ENCODE data around the gene CYRIA. TPM values are rescaled to one million over a fixed set of nuclear protein-coding genes. Genes with fewer than 3 reads are reported as not detected.
A peak's percentile ranks its signal among the peaks of the same experiment; 100 is the strongest.

Gene CYRIA
- total RNA-seq, 1 donor from 2014 or later = 4.7 TPM

GRCh38 chr2:16633621-16634430, 31.8 kb downstream of the CYRIA start:
- H3K4me1 ChIP-seq (ENCODE audit: control insufficient read depth in 3 of 3, insufficient read depth in 3 of 3, low read length in 3 of 3) = peaks cover 36 to 66% (median 40%) of the 10 kb centered on the region in 3 donors
- H3K4me3 ChIP-seq (ENCODE audit: low read length in 3 of 3) = no peak overlapping the region
- H3K36me3 ChIP-seq (ENCODE audit: control insufficient read depth in 3 of 3, insufficient read depth in 3 of 3, low read length in 3 of 3) = peaks cover 0 to 2% (median 0%) of the 10 kb centered on the region in 3 donors
- H3K9me3 ChIP-seq (ENCODE audit: control insufficient read depth in 3 of 3, low read length in 3 of 3) = no peaks in the 10 kb centered on the region
- no peak overlapping the region for H3K27ac ChIP-seq (ENCODE audit: low read depth, low read length)
- no peaks in the 10 kb centered on the region for H3K27me3 ChIP-seq (ENCODE audit: control insufficient read depth in 3 of 3, insufficient read depth in 3 of 3, low read length in 3 of 3)
- H3K9ac ChIP-seq (ENCODE audit: low read depth in 1 of 3, low read length in 3 of 3) = no peak overlapping the region

GRCh38 chr2:16632598-16632997, 33.0 kb downstream of the CYRIA start:
- Histone ChIP-seq H3K4me1 (ENCODE audit: control insufficient read depth in 3 of 3, insufficient read depth in 3 of 3, low read length in 3 of 3) (peaks cover 46 to 78% (median 46%) of the 10 kb centered on the region in 3 donors), H3K4me3 (ENCODE audit: low read length in 3 of 3) (no peak overlapping the region), H3K27me3 (ENCODE audit: control insufficient read depth in 3 of 3, insufficient read depth in 3 of 3, low read length in 3 of 3) (no peaks in the 10 kb centered on the region), H3K9me3 (ENCODE audit: control insufficient read depth in 3 of 3, low read length in 3 of 3) (no peaks in the 10 kb centered on the region), H3K27ac (ENCODE audit: low read depth, low read length) (no peak overlapping the region), H3K36me3 (ENCODE audit: control insufficient read depth in 3 of 3, insufficient read depth in 3 of 3, low read length in 3 of 3) (no peaks in the 10 kb centered on the region), H3K9ac (ENCODE audit: low read depth in 1 of 3, low read length in 3 of 3) (no peak overlapping the region)

- Histone ChIP-seq H3K4me1 (ENCODE audit: control insufficient read depth in 3 of 3, insufficient read depth in 3 of 3, low read length in 3 of 3) (peaks cover 53 to 83% (median 53%) of the 10 kb centered on the region in 3 donors), H3K27me3 (ENCODE audit: control insufficient read depth in 3 of 3, insufficient read depth in 3 of 3, low read length in 3 of 3) (no peaks in the 10 kb centered on the region), H3K9me3 (ENCODE audit: control insufficient read depth in 3 of 3, low read length in 3 of 3) (no peaks in the 10 kb centered on the region), H3K36me3 (ENCODE audit: control insufficient read depth in 3 of 3, insufficient read depth in 3 of 3, low read length in 3 of 3) (no peaks in the 10 kb centered on the region), H3K9ac (ENCODE audit: low read depth in 1 of 3, low read length in 3 of 3) (no peak overlapping the region), H3K4me3 (ENCODE audit: low read length in 3 of 3) (no peak overlapping the region), H3K27ac (ENCODE audit: low read depth, low read length) (no peak overlapping the region)
Observed at GRCh38 chr2:16630463-16630862, 35.2 kb downstream of the CYRIA start.

- Histone ChIP-seq H3K9ac (ENCODE audit: low read depth in 1 of 3, low read length in 3 of 3) (no peak overlapping the region), H3K4me1 (ENCODE audit: control insufficient read depth in 3 of 3, insufficient read depth in 3 of 3, low read length in 3 of 3) (peaks cover 54 to 83% (median 55%) of the 10 kb centered on the region in 3 donors), H3K36me3 (ENCODE audit: control insufficient read depth in 3 of 3, insufficient read depth in 3 of 3, low read length in 3 of 3) (no peaks in the 10 kb centered on the region), H3K4me3 (ENCODE audit: low read length in 3 of 3) (no peak overlapping the region), H3K27ac (ENCODE audit: low read depth, low read length) (no peak overlapping the region), H3K27me3 (ENCODE audit: control insufficient read depth in 3 of 3, insufficient read depth in 3 of 3, low read length in 3 of 3) (no peaks in the 10 kb centered on the region), H3K9me3 (ENCODE audit: control insufficient read depth in 3 of 3, low read length in 3 of 3) (no peaks in the 10 kb centered on the region)
Observed at GRCh38 chr2:16629770-16630169, 35.9 kb downstream of the CYRIA start.

GRCh38 chr2:16629044-16629443, 36.6 kb downstream of the CYRIA start:
- H3K9me3 ChIP-seq (ENCODE audit: control insufficient read depth in 3 of 3, low read length in 3 of 3) = no peaks in the 10 kb centered on the region
- no peak overlapping the region for H3K9ac ChIP-seq (ENCODE audit: low read depth in 1 of 3, low read length in 3 of 3)
- H3K36me3 ChIP-seq (ENCODE audit: control insufficient read depth in 3 of 3, insufficient read depth in 3 of 3, low read length in 3 of 3) = no peaks in the 10 kb centered on the region
- peaks cover 52 to 82% (median 60%) of the 10 kb centered on the region in 3 donors for H3K4me1 ChIP-seq (ENCODE audit: control insufficient read depth in 3 of 3, insufficient read depth in 3 of 3, low read length in 3 of 3)
- no peaks in the 10 kb centered on the region for H3K27me3 ChIP-seq (ENCODE audit: control insufficient read depth in 3 of 3, insufficient read depth in 3 of 3, low read length in 3 of 3)
- no peak overlapping the region for H3K27ac ChIP-seq (ENCODE audit: low read depth, low read length)
- no peak overlapping the region for H3K4me3 ChIP-seq (ENCODE audit: low read length in 3 of 3)

GRCh38 chr2:16628314-16628713, 37.3 kb downstream of the CYRIA start:
- H3K4me3 ChIP-seq (ENCODE audit: low read length in 3 of 3) = no peak overlapping the region
- H3K4me1 ChIP-seq (ENCODE audit: control insufficient read depth in 3 of 3, insufficient read depth in 3 of 3, low read length in 3 of 3) = peaks cover 50 to 76% (median 54%) of the 10 kb centered on the region in 3 donors
- H3K27ac ChIP-seq (ENCODE audit: low read depth, low read length) = no peak overlapping the region

GRCh38 chr2:16626997-16627605, 38.5 kb downstream of the CYRIA start:
- Histone ChIP-seq H3K4me1 (ENCODE audit: control insufficient read depth in 3 of 3, insufficient read depth in 3 of 3, low read length in 3 of 3) (peaks cover 52 to 78% (median 53%) of the 10 kb centered on the region in 3 donors), H3K4me3 (ENCODE audit: low read length in 3 of 3) (no peak overlapping the region), H3K27me3 (ENCODE audit: control insufficient read depth in 3 of 3, insufficient read depth in 3 of 3, low read length in 3 of 3) (no peaks in the 10 kb centered on the region), H3K9me3 (ENCODE audit: control insufficient read depth in 3 of 3, low read length in 3 of 3) (no peaks in the 10 kb centered on the region), H3K9ac (ENCODE audit: low read depth in 1 of 3, low read length in 3 of 3) (peak overlapping the region in 2 of 3 donors; percentile 48 to 55), H3K27ac (ENCODE audit: low read depth, low read length) (peak overlapping the region; percentile 48), H3K36me3 (ENCODE audit: control insufficient read depth in 3 of 3, insufficient read depth in 3 of 3, low read length in 3 of 3) (peaks cover 0 to 6% (median 5%) of the 10 kb centered on the region in 3 donors)

More at GRCh38 chr2:16628314-16628713, 37.3 kb downstream of the CYRIA start:
- Histone ChIP-seq H3K9me3 (ENCODE audit: control insufficient read depth in 3 of 3, low read length in 3 of 3) (no peaks in the 10 kb centered on the region), H3K36me3 (ENCODE audit: control insufficient read depth in 3 of 3, insufficient read depth in 3 of 3, low read length in 3 of 3) (peaks cover 0 to 1% (median under 1%) of the 10 kb centered on the region in 3 donors), H3K27me3 (ENCODE audit: control insufficient read depth in 3 of 3, insufficient read depth in 3 of 3, low read length in 3 of 3) (no peaks in the 10 kb centered on the region), H3K9ac (ENCODE audit: low read depth in 1 of 3, low read length in 3 of 3) (no peak overlapping the region)

- Histone ChIP-seq H3K4me3 (ENCODE audit: low read length in 3 of 3) (no peak overlapping the region), H3K4me1 (ENCODE audit: control insufficient read depth in 3 of 3, insufficient read depth in 3 of 3, low read length in 3 of 3) (peaks cover 46 to 78% (median 50%) of the 10 kb centered on the region in 3 donors), H3K9me3 (ENCODE audit: control insufficient read depth in 3 of 3, low read length in 3 of 3) (no peaks in the 10 kb centered on the region), H3K9ac (ENCODE audit: low read depth in 1 of 3, low read length in 3 of 3) (peak overlapping the region in 2 of 3 donors; percentile 48 to 55), H3K27ac (ENCODE audit: low read depth, low read length) (peak overlapping the region; percentile 48), H3K27me3 (ENCODE audit: control insufficient read depth in 3 of 3, insufficient read depth in 3 of 3, low read length in 3 of 3) (no peaks in the 10 kb centered on the region), H3K36me3 (ENCODE audit: control insufficient read depth in 3 of 3, insufficient read depth in 3 of 3, low read length in 3 of 3) (peaks cover 0 to 6% (median 5%) of the 10 kb centered on the region in 3 donors)
Observed at GRCh38 chr2:16626497-16626896, 39.1 kb downstream of the CYRIA start.

- Histone ChIP-seq H3K4me1 (ENCODE audit: control insufficient read depth in 3 of 3, insufficient read depth in 3 of 3, low read length in 3 of 3) (peaks cover 39 to 72% (median 44%) of the 10 kb centered on the region in 3 donors), H3K9ac (ENCODE audit: low read depth in 1 of 3, low read length in 3 of 3) (no peak overlapping the region), H3K27ac (ENCODE audit: low read depth, low read length) (peak overlapping the region; percentile 48), H3K27me3 (ENCODE audit: control insufficient read depth in 3 of 3, insufficient read depth in 3 of 3, low read length in 3 of 3) (no peaks in the 10 kb centered on the region), H3K36me3 (ENCODE audit: control insufficient read depth in 3 of 3, insufficient read depth in 3 of 3, low read length in 3 of 3) (peaks cover 0 to 8% (median 6%) of the 10 kb centered on the region in 3 donors), H3K4me3 (ENCODE audit: low read length in 3 of 3) (no peak overlapping the region), H3K9me3 (ENCODE audit: control insufficient read depth in 3 of 3, low read length in 3 of 3) (no peaks in the 10 kb centered on the region)
Observed at GRCh38 chr2:16625759-16626158, 39.9 kb downstream of the CYRIA start.

GRCh38 chr2:16625201-16625729, 40.4 kb downstream of the CYRIA start:
- Histone ChIP-seq H3K4me3 (ENCODE audit: low read length in 3 of 3) (no peak overlapping the region), H3K27me3 (ENCODE audit: control insufficient read depth in 3 of 3, insufficient read depth in 3 of 3, low read length in 3 of 3) (no peaks in the 10 kb centered on the region), H3K4me1 (ENCODE audit: control insufficient read depth in 3 of 3, insufficient read depth in 3 of 3, low read length in 3 of 3) (peaks cover 38 to 68% (median 42%) of the 10 kb centered on the region in 3 donors), H3K27ac (ENCODE audit: low read depth, low read length) (peak overlapping the region; percentile 48), H3K9me3 (ENCODE audit: control insufficient read depth in 3 of 3, low read length in 3 of 3) (no peaks in the 10 kb centered on the region), H3K36me3 (ENCODE audit: control insufficient read depth in 3 of 3, insufficient read depth in 3 of 3, low read length in 3 of 3) (peaks cover 2 to 11% (median 6%) of the 10 kb centered on the region in 3 donors), H3K9ac (ENCODE audit: low read depth in 1 of 3, low read length in 3 of 3) (no peak overlapping the region)

Data from skeletal muscle tissue (tissue), 4 donors.